Transverse colon (tissue), 4 donors: ENCODE results near the gene CWH43. TPM values are rescaled to one million over a fixed set of nuclear protein-coding genes. Genes with fewer than 3 reads are reported as not detected.

ENCODE experiments used
- DNase-seq: peaks from one replicate; pipeline ENCODE4 v3.0.0-alpha.2; 2019
- H3K27ac ChIP-seq, 4 donors: fragments of 200-600 bp; sonication (generic); 2 replicates each; pipeline ENCODE4 v1.5.1; 2016 to 2018; ENCODE audit warnings: inconsistent platforms in 4 of 4
- H3K27me3 ChIP-seq: fragments of 200-600 bp; sonication (generic); 2 replicates; pipeline ENCODE4 v1.5.1; 2017; ENCODE audit warnings: inconsistent platforms
- H3K36me3 ChIP-seq, 4 donors: fragments of 200-600 bp; sonication (generic); 2 replicates each; pipeline ENCODE4 v1.5.1; 2017 to 2019; ENCODE audit warnings: inconsistent platforms in 4 of 4
- H3K4me1 ChIP-seq, 4 donors: fragments of 200-600 bp; sonication (generic); 2 replicates each; pipeline ENCODE4 v1.5.1; 2017 to 2020; ENCODE audit warnings: inconsistent platforms in 4 of 4
- H3K4me3 ChIP-seq, 4 donors: fragments of 200-600 bp; sonication (generic); 1 replicate in 1 of 4; 2 replicates in 3 of 4; pipeline versions ENCODE4 v1.5.1 to v1.6.1; 2017 to 2019; ENCODE audit warnings: inconsistent platforms in 4 of 4
- H3K9me3 ChIP-seq, 2 donors: fragments of 200-600 bp; sonication (generic); 2 replicates each; pipeline ENCODE4 v1.5.1; 2017 to 2019; ENCODE audit warnings: inconsistent platforms in 2 of 2
- CTCF ChIP-seq, 5 experiments: fragments of 200-600 bp in 3 of 5; fragments of 450-650 bp in 2 of 5; sonication (generic) in 3 of 5; IDR thresholded peaks; 1 replicate in 2 of 5; 2 replicates in 3 of 5; pipeline ENCODE4 v1.5.1; 2016 to 2017; ENCODE audit warnings: antibody characterized with exemption in 5 of 5, inconsistent platforms in 3 of 5, mild to moderate bottlenecking in 2 of 5, moderate library complexity in 1 of 5
- EP300 ChIP-seq: sonication (generic); formaldehyde crosslinking; IDR thresholded peaks from one replicate; pipeline ENCODE4 v1.6.1; 2017; ENCODE audit warnings: antibody characterized with exemption, low read depth
- POLR2A ChIP-seq: fragments of 450-650 bp; IDR thresholded peaks from one replicate; pipeline ENCODE4 v1.6.1; 2016; ENCODE audit warnings: antibody characterized with exemption, mild to moderate bottlenecking, moderate library complexity
- POLR2AphosphoS5 ChIP-seq, 3 donors: sonication (generic); formaldehyde crosslinking; IDR thresholded peaks; one replicate each; pipeline ENCODE4 v1.6.1; 2016; ENCODE audit warnings: antibody characterized with exemption in 3 of 3
- WGBS, 2 donors: methylation state at CpG; one replicate each; pipeline ENCODE4 v1.1.5; 2018; ENCODE audit warnings: low coverage in 1 of 2; 5-methylcytosine and 5-hydroxymethylcytosine counted together
- in situ Hi-C, 4 donors: fragments of 200-750 bp; cut with MboI; loops; one replicate each; pipeline versions ENCODE4 v1.15.0 to v1.15.1; 2017; ENCODE audit warnings: low sequenced_read_pairs in 3 of 4, low pct_ligation_motif_present in 1 of 4, low pct_unique_long_range_greater_than_20kb in 1 of 4
- intact Hi-C: fragments of 100-400 bp; cut with DNase I; formaldehyde crosslinking; loops from one replicate; pipeline ENCODE4 v1.15.1; 2023; ENCODE audit warnings: low total_unique reads
- total RNA-seq, 4 donors: library from RNA; depleted of rRNA; stranded (reverse); fragments of >200 nt; gene quantifications; one replicate each; pipeline ENCODE4 v1.1.0, GENCODE V29; 2016

The CWH43 gene
- total RNA-seq, 4 donors from 2014 or later: 13.5 to 43.3 (median 34.8) TPM

DNA sequence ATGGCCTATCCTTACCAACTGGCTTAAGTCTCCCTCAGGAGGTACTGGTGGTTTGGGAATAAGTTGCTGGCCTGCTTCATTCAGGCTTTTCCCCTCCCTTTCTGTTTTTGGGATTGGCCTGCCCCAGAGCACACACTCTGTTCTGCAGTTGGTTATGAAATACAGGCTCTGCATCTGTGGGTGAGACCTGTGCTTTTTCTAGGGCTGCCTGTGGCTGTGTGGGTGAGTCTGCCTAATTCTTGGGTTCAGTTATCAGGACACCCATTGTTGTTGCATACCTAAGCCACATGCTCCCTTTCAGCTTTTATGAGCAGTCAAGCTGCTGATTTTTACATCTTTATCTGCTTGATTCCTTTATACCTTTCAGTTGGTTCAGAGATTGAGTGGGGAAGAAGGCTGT, 19.0 kb upstream of the CWH43 start:
- Histone ChIP-seq H3K4me3 (no peak overlapping the region), H3K27me3 (no peaks in the 10 kb centered on the region), H3K36me3 (no peaks in the 10 kb centered on the region), H3K9me3 (no peaks in the 10 kb centered on the region), H3K4me1 (no peaks in the 10 kb centered on the region), H3K27ac (no peak overlapping the region)
- in situ Hi-C loops: loop anchor here in 3 of 4 donors (10.0 to 25.0 kb wide), 3 partner anchors 180 to 392 kb away; partner anchors contain the start of gene FRYL (in 1 of the 3)
- intact Hi-C loops: no loop called here
- no peak for TF ChIP-seq CTCF (IDR thresholded peaks at IDR 0.05)
- no peak for TF ChIP-seq POLR2AphosphoS5 (IDR thresholded peaks at IDR 0.05)
- no peak for TF ChIP-seq POLR2A
- no peak for TF ChIP-seq EP300
- DNase-seq: no peak

GRCh38 chr4:48967631-48968030, 18.4 kb upstream of the CWH43 start:
- intact Hi-C loops (no loop called here), in situ Hi-C loops (loop anchor here in 3 of 4 donors (10.0 to 25.0 kb wide), 3 partner anchors 180 to 393 kb away; partner anchors contain the start of gene FRYL (in 1 of the 3))
- no peak for DNase-seq
- 100% methylated on average over 1 of the region's 1 CpG for WGBS, 2 donors
- Histone ChIP-seq H3K4me1 (no peaks in the 10 kb centered on the region), H3K9me3 (no peaks in the 10 kb centered on the region), H3K36me3 (no peaks in the 10 kb centered on the region), H3K27ac (no peak overlapping the region), H3K4me3 (no peak overlapping the region), H3K27me3 (no peaks in the 10 kb centered on the region)
- TF ChIP-seq POLR2A: no peak

- intact Hi-C loops (no loop called here), in situ Hi-C loops (loop anchor here in 3 of 4 donors (10.0 to 25.0 kb wide), 3 partner anchors 182 to 394 kb away; partner anchors contain the start of gene FRYL (in 1 of the 3))
- Histone ChIP-seq H3K27me3 (no peaks in the 10 kb centered on the region), H3K36me3 (no peaks in the 10 kb centered on the region), H3K4me1 (no peaks in the 10 kb centered on the region), H3K4me3 (no peak overlapping the region), H3K9me3 (no peaks in the 10 kb centered on the region), H3K27ac (no peak overlapping the region)
- TF ChIP-seq EP300 (no peak), POLR2A (no peak), POLR2AphosphoS5 (IDR thresholded peaks at IDR 0.05) (no peak), CTCF (IDR thresholded peaks at IDR 0.05) (no peak)
- 77 to 81% methylated on average over 4 of the region's 4 CpGs for WGBS, 2 donors
- no peak for DNase-seq
Measured at GRCh38 chr4:48968814-48969213, 17.3 kb upstream of the CWH43 start.

- Histone ChIP-seq H3K27ac (no peak overlapping the region), H3K27me3 (peaks cover 4% of the 10 kb centered on the region), H3K9me3 (no peaks in the 10 kb centered on the region), H3K4me1 (no peaks in the 10 kb centered on the region), H3K36me3 (no peaks in the 10 kb centered on the region), H3K4me3 (no peak overlapping the region)
- intact Hi-C loops (no loop called here), in situ Hi-C loops (loop anchor here in 2 of 4 donors (25.0 kb wide), 2 partner anchors 183 to 383 kb away; partner anchors contain the start of gene FRYL (in 1 of the 2))
- TF ChIP-seq CTCF (IDR thresholded peaks at IDR 0.05) (no peak), EP300 (no peak), POLR2AphosphoS5 (IDR thresholded peaks at IDR 0.05) (no peak)
- DNase-seq: no peak
- WGBS, 2 donors: 62 to 66% methylated on average over 3 of the region's 3 CpGs
Measured at GRCh38 chr4:48970471-48970921, 15.6 kb upstream of the CWH43 start.
